ENCODE measurements around the gene GALNT10. TPM values are rescaled to one million over a fixed set of nuclear protein-coding genes. Genes with fewer than 3 reads are reported as not detected.

GALNT10 gene
- total and polyA plus RNA-seq, 2 experiments from 2014 or later: 43.0 to 45.9 TPM

GRCh38 chr5:154287136-154287535 is 96.6 kb downstream of the GALNT10 start:
- H4K20me1 ChIP-seq (ENCODE audit: insufficient read depth, poor library complexity, severe bottlenecking): no peaks in the 10 kb centered on the region
- no peak overlapping the region for H3K4me3 ChIP-seq
- TF ChIP-seq EZH2phosphoT487 (IDR thresholded peaks at IDR 0.05; ENCODE audit: low read depth, severe bottlenecking, unreplicated experiment): no peak
- TF ChIP-seq CTCF (IDR thresholded peaks at IDR 0.05; ENCODE audit: poor library complexity): no peak
- no peak for TF ChIP-seq EZH2 (IDR thresholded peaks at IDR 0.05; ENCODE audit: borderline replicate concordance)
- no peaks in the 10 kb centered on the region for H3K79me2 ChIP-seq
- no peaks in the 10 kb centered on the region for H3K9me2 ChIP-seq (replicated peaks; ENCODE audit: insufficient read depth)
- H3K36me3 ChIP-seq (replicated peaks; ENCODE audit: insufficient read depth, low read depth): no peaks in the 10 kb centered on the region
- H2AFZ ChIP-seq: no peak overlapping the region
- H3K27ac ChIP-seq: peak overlapping the region; percentile 86
- peak overlapping the region; percentile 56 for H3K4me2 ChIP-seq
- H3K27me3 ChIP-seq: no peaks in the 10 kb centered on the region
- WGBS (ENCODE audit: low lambda C conversion rate, missing lambda C conversion rate): 63% methylated on average over 5 of the region's 5 CpGs
- peaks cover 31% of the 10 kb centered on the region for H3K4me1 ChIP-seq (ENCODE audit: insufficient read depth)
- DNase-seq (ENCODE audit: low spot score): peak; percentile 60
- H3K9me3 ChIP-seq (ENCODE audit: low read depth): no peaks in the 10 kb centered on the region

- H3K27ac ChIP-seq: peak overlapping the region; percentile 72
- peak; percentile 28 for DNase-seq (ENCODE audit: low spot score)
Observed at GRCh38 chr5:154288145-154288544, 97.6 kb downstream of the GALNT10 start.

GRCh38 chr5:154291917-154292316 is 101.4 kb downstream of the GALNT10 start:
- Histone ChIP-seq H3K4me2 (no peak overlapping the region), H3K9me3 (ENCODE audit: low read depth) (no peaks in the 10 kb centered on the region), H3K4me1 (ENCODE audit: insufficient read depth) (peaks cover 17% of the 10 kb centered on the region), H3K9me2 (replicated peaks; ENCODE audit: insufficient read depth) (no peaks in the 10 kb centered on the region), H3K27ac (no peak overlapping the region), H3K27me3 (no peaks in the 10 kb centered on the region), H3K79me2 (no peaks in the 10 kb centered on the region), H2AFZ (no peak overlapping the region), H4K20me1 (ENCODE audit: insufficient read depth, poor library complexity, severe bottlenecking) (no peaks in the 10 kb centered on the region), H3K4me3 (no peak overlapping the region), H3K36me3 (replicated peaks; ENCODE audit: insufficient read depth, low read depth) (no peaks in the 10 kb centered on the region)
- whole genome bisulfite sequencing (ENCODE audit: low lambda C conversion rate, missing lambda C conversion rate): 95% methylated on average over 5 of the region's 5 CpGs
- no peak for DNase-seq (ENCODE audit: low spot score)
- TF ChIP-seq CTCF (IDR thresholded peaks at IDR 0.05; ENCODE audit: poor library complexity) (no peak), EZH2phosphoT487 (IDR thresholded peaks at IDR 0.05; ENCODE audit: low read depth, severe bottlenecking, unreplicated experiment) (no peak), EZH2 (IDR thresholded peaks at IDR 0.05; ENCODE audit: borderline replicate concordance) (no peak)

More at GRCh38 chr5:154288145-154288544, 97.6 kb downstream of the GALNT10 start:
- Histone ChIP-seq H3K9me3 (ENCODE audit: low read depth) (no peaks in the 10 kb centered on the region), H3K4me2 (peak overlapping the region; percentile 56), H2AFZ (no peak overlapping the region), H4K20me1 (ENCODE audit: insufficient read depth, poor library complexity, severe bottlenecking) (no peaks in the 10 kb centered on the region), H3K4me1 (ENCODE audit: insufficient read depth) (peaks cover 31% of the 10 kb centered on the region), H3K9me2 (replicated peaks; ENCODE audit: insufficient read depth) (no peaks in the 10 kb centered on the region), H3K36me3 (replicated peaks; ENCODE audit: insufficient read depth, low read depth) (no peaks in the 10 kb centered on the region), H3K79me2 (no peaks in the 10 kb centered on the region), H3K27me3 (no peaks in the 10 kb centered on the region), H3K4me3 (no peak overlapping the region)
- 44% methylated on average over 2 of the region's 2 CpGs for WGBS (ENCODE audit: low lambda C conversion rate, missing lambda C conversion rate)
- TF ChIP-seq CTCF (IDR thresholded peaks at IDR 0.05; ENCODE audit: poor library complexity) (no peak), EZH2 (IDR thresholded peaks at IDR 0.05; ENCODE audit: borderline replicate concordance) (no peak), EZH2phosphoT487 (IDR thresholded peaks at IDR 0.05; ENCODE audit: low read depth, severe bottlenecking, unreplicated experiment) (no peak)

GRCh38 chr5:154293219-154293618 is 102.7 kb downstream of the GALNT10 start:
- Histone ChIP-seq H4K20me1 (ENCODE audit: insufficient read depth, poor library complexity, severe bottlenecking) (no peaks in the 10 kb centered on the region), H3K9me3 (ENCODE audit: low read depth) (no peaks in the 10 kb centered on the region), H3K79me2 (no peaks in the 10 kb centered on the region), H3K36me3 (replicated peaks; ENCODE audit: insufficient read depth, low read depth) (no peaks in the 10 kb centered on the region), H2AFZ (no peak overlapping the region), H3K4me1 (ENCODE audit: insufficient read depth) (peaks cover 15% of the 10 kb centered on the region), H3K4me3 (no peak overlapping the region), H3K27me3 (no peaks in the 10 kb centered on the region), H3K9me2 (replicated peaks; ENCODE audit: insufficient read depth) (no peaks in the 10 kb centered on the region), H3K27ac (no peak overlapping the region), H3K4me2 (no peak overlapping the region)
- DNase-seq (ENCODE audit: low spot score): no peak
- TF ChIP-seq CTCF (IDR thresholded peaks at IDR 0.05; ENCODE audit: poor library complexity) (no peak), EZH2phosphoT487 (IDR thresholded peaks at IDR 0.05; ENCODE audit: low read depth, severe bottlenecking, unreplicated experiment) (no peak), EZH2 (IDR thresholded peaks at IDR 0.05; ENCODE audit: borderline replicate concordance) (no peak)
- 89% methylated on average over 1 of the region's 1 CpG for WGBS (ENCODE audit: low lambda C conversion rate, missing lambda C conversion rate)
